Measurements from ENCODE around the gene PLVAP. TPM values are rescaled to one million over a fixed set of nuclear protein-coding genes. Genes with fewer than 3 reads are reported as not detected.

PLVAP gene
- total RNA-seq, 4 donors from 2014 or later = 21.8 to 142 (median 78.8) TPM

DNA sequence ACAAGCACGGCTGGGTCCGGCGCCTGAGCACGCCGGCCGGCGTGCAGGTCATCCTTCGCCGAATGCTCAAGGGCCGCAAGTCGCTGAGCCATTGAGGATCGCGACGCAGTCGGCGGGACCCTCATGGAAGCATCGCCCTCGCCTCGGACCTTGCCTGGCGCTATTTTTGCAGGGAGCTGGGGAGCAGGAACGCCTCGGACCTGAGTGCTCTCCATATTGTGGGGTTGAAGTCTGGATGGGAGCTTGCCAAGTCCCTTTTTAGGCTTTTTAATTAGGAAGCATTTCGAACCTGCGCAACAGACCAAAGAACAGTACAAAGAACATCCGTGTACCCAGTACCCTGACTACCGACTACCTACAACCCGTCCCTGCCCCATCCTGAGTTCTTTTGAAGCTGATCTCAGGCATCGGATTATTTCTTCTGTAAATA lies 70.8 kb downstream of the PLVAP start:
- TF ChIP-seq EP300 (IDR thresholded peaks at IDR 0.05) = no peak
- Histone ChIP-seq H3K27ac (peak overlapping the region; percentile 81 to 90 (median 86)), H3K27me3 (no peaks in the 10 kb centered on the region), H3K9me3 (no peaks in the 10 kb centered on the region), H3K4me3 (peak overlapping the region; percentile 66 to 72 (median 68)), H3K4me1 (peaks cover 0 to 75% (median 44%) of the 10 kb centered on the region in 4 donors), H3K36me3 (peaks cover 0 to 2% (median 0%) of the 10 kb centered on the region in 3 donors)
- DNase-seq (ENCODE audit: low spot score in 2 of 2) = no peak
- WGBS, 2 donors = 6 to 8% methylated on average over 25 to 26 of the region's 28 CpGs

DNA sequence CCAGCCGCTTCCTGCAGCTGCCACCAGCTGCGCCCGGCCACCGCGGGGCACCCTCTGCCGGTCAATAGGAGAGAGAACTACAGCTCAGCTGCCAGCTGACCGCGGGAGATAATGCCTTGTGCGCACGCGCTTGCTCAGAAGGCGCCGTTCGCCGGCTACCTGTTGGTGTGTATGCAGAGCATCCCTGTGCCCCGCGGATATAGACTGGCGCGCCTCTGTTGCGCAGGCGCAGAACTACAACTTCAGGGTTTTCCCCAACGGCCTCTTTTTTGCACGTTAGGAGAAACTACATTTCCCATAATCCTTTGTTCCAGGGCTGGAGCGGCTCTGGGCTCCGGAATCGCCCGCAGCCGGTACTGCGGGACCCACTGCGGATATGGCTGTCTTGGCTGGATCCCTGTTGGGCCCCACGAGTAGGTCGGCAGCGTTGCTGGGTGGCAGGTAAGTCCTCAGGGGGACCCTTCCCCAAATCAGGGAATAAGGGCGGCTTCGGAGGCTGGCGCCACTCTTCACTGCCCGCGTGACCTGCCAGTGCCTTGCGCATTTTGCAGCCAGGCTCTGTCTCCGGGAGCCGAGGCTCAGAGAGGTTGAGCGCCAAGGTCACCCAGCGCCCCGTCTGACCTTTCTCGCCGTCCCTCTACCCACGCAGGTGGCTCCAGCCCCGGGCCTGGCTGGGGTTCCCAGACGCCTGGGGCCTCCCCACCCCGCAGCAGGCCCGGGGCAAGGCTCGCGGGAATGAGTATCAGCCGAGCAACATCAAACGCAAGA lies 71.4 kb downstream of the PLVAP start, which contains the start of gene MRPL34:
MRPL34 (plus strand) TSS at position 356 of the 768 bp plus-strand sequence; CDS start at position 377, 21 bp downstream.
- 0% methylated on average over 25 to 27 of the region's 55 CpGs for WGBS, 2 donors

DNA sequence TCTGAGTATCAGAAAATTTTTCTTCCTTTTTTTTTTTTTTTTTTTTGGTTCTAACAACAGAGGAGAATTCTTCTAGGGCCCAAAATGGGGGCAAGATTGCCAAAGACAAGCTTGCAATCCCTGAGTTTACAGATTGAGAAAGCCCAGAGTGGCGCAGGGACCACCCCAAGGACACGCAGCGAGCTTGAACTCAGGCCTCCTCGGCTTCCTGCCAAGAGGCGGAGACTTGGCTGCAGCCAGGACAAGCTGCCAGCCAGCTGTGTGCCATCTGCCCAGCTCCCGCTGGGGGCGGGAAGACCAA lies 72.0 kb downstream of the PLVAP start:
- H3K27ac ChIP-seq = peak overlapping the region; percentile 81 to 90 (median 86)
- TF ChIP-seq POLR2A (IDR thresholded peaks at IDR 0.05) (no peak), EP300 (IDR thresholded peaks at IDR 0.05) (no peak)
- TF ChIP-seq, protein P1, sequence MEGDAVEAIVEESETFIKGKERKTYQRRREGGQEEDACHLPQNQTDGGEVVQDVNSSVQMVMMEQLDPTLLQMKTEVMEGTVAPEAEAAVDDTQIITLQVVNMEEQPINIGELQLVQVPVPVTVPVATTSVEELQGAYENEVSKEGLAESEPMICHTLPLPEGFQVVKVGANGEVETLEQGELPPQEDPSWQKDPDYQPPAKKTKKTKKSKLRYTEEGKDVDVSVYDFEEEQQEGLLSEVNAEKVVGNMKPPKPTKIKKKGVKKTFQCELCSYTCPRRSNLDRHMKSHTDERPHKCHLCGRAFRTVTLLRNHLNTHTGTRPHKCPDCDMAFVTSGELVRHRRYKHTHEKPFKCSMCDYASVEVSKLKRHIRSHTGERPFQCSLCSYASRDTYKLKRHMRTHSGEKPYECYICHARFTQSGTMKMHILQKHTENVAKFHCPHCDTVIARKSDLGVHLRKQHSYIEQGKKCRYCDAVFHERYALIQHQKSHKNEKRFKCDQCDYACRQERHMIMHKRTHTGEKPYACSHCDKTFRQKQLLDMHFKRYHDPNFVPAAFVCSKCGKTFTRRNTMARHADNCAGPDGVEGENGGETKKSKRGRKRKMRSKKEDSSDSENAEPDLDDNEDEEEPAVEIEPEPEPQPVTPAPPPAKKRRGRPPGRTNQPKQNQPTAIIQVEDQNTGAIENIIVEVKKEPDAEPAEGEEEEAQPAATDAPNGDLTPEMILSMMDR (IDR thresholded peaks at IDR 0.05) = no peak
- H3K36me3 ChIP-seq = peaks cover 0 to 13% (median 0%) of the 10 kb centered on the region in 3 donors
- no peaks in the 10 kb centered on the region for H3K27me3 ChIP-seq
- H3K4me1 ChIP-seq = peaks cover 0 to 64% (median 37%) of the 10 kb centered on the region in 4 donors
- peak overlapping the region; percentile 66 to 72 (median 68) for H3K4me3 ChIP-seq
- DNase-seq (ENCODE audit: low spot score in 2 of 2) = peak in 1 of 2 donors; percentile 80
- WGBS, 2 donors = 3 to 5% methylated on average over 6 to 7 of the region's 7 CpGs
- H3K9me3 ChIP-seq = no peaks in the 10 kb centered on the region

More for the DNA sequence above, 71.4 kb downstream of the PLVAP start, which contains the start of gene MRPL34:
- H3K4me3 ChIP-seq = peak within 1 kb of the TSS; percentile 66 to 72 (median 68)
- H3K27ac ChIP-seq = peak within 1 kb of the TSS; percentile 81 to 90 (median 86)
- H3K27me3 ChIP-seq = no peaks in the 10 kb centered on the region
- peaks cover 0 to 8% (median 0%) of the 10 kb centered on the region in 3 donors for H3K36me3 ChIP-seq
- TF ChIP-seq, protein P1 (IDR thresholded peaks at IDR 0.05) = peak; percentile 58 to 94 (median 89)
- TF ChIP-seq EP300 (IDR thresholded peaks at IDR 0.05) (peak; percentile 84 to 86), POLR2A (IDR thresholded peaks at IDR 0.05) (peak; percentile 55 to 81)
- no peaks in the 10 kb centered on the region for H3K9me3 ChIP-seq
- peak; percentile 82 to 89 for DNase-seq (ENCODE audit: low spot score in 2 of 2)
- H3K4me1 ChIP-seq = peaks cover 0 to 69% (median 42%) of the 10 kb centered on the region in 4 donors

DNA sequence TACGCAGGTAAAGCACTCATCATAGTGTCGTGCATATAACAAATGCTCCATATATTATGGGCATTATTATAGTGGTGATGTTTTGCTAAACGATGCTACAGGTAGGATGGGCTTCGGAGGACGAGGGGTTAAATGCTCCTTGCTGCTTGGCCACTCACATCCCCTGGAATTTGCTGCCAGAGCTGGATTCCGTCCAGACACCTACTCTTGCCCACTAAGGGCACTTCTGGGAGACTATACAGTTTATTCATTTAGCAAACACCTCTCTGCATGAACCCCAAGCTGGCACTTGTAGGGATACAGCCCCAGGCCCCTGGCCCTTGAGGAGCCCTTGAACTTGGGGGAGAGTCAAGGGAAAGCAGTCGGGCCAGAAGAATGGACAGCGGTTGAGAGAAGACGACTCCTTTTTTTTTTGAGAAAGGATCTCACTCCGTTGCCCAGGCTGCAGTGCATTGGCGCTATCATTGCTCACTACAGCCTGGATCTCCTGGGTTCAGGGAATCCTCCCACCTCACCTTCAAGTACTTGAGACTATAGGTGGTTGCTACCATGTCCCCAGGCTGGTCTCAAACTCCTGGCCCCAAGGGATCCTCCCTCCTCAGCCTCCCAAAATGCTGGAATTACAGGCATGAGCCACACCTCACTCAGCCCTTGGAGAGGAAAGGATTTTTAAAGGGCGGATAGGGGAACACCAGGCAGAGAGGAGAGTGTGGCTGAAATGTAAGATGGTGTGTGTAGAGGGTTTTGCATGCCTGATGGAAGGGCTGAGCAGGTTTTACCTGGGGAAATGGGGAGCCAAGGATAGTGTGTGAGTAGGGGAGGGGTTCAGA lies 72.5 kb downstream of the PLVAP start:
- TF ChIP-seq EP300 (IDR thresholded peaks at IDR 0.05) = no peak
- no peak for TF ChIP-seq POLR2A (IDR thresholded peaks at IDR 0.05)
- TF ChIP-seq, protein P1 (IDR thresholded peaks at IDR 0.05) = no peak
- peak overlapping the region in 1 of 4 donors; percentile 67 for H3K4me3 ChIP-seq
- H3K9me3 ChIP-seq = no peaks in the 10 kb centered on the region
- WGBS, 2 donors = 43 to 57% methylated on average over 12 of the region's 12 CpGs
- peak overlapping the region; percentile 81 to 90 (median 86) for H3K27ac ChIP-seq
- H3K27me3 ChIP-seq = no peaks in the 10 kb centered on the region
- peaks cover 0 to 15% (median 0%) of the 10 kb centered on the region in 3 donors for H3K36me3 ChIP-seq
- H3K4me1 ChIP-seq = peaks cover 0 to 59% (median 33%) of the 10 kb centered on the region in 4 donors
- DNase-seq (ENCODE audit: low spot score in 2 of 2) = no peak

DNA sequence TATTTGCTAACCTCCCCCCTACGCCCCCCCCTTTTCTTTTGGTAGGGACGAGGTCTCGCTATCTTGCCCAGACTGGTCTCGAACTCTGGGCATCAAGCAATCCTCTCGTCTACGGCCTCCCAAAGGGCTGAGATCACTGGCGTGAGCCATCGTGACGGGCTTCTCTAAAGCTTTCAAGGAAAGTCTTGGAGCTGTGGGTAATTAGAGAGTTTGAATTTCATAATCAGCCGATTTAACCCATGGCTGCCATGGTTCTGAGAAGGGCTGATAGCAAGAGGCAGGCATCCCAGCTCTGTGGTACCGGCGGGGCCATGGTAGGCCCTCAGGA lies 73.2 kb downstream of the PLVAP start:
- Histone ChIP-seq H3K27ac (peak overlapping the region; percentile 23 to 90 (median 84)), H3K9me3 (no peaks in the 10 kb centered on the region), H3K4me3 (peak overlapping the region in 2 of 4 donors; percentile 79), H3K4me1 (peaks cover 0 to 56% (median 33%) of the 10 kb centered on the region in 4 donors), H3K36me3 (peaks cover 0 to 16% (median 0%) of the 10 kb centered on the region in 3 donors), H3K27me3 (no peaks in the 10 kb centered on the region)
- TF ChIP-seq, protein P1 (IDR thresholded peaks at IDR 0.05) = no peak
- TF ChIP-seq EP300 (IDR thresholded peaks at IDR 0.05) (no peak), POLR2A (IDR thresholded peaks at IDR 0.05) (no peak)
- 29 to 54% methylated on average over 12 of the region's 12 CpGs for WGBS, 2 donors
- no peak for DNase-seq (ENCODE audit: low spot score in 2 of 2)
